Measurements from ENCODE around the gene H1-8. TPM values are rescaled to one million over a fixed set of nuclear protein-coding genes. Genes with fewer than 3 reads are reported as not detected.

The H1-8 gene
- total RNA-seq, 1 experiment from 2014 or later: not detected

DNA sequence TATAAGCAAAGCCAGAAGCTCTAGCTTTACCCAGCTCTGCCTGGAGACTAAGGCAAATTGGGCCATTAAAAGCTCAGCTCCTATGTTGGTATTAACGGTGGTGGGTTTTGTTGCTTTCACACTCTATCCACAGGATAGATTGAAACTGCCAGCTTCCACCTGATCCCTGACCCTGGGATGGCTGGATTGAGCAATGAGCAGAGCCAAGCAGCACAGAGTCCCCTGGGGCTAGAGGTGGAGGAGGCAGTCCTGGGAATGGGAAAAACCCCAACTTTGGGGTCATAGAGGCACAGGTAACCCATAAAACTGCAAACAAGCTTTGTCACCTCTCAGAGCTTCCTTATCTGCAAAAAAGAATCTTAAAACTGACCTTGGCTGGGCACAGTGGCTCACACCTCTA lies 7.9 kb upstream of the H1-8 start:
- TF ChIP-seq SP1 (IDR thresholded peaks at IDR 0.05; ENCODE audit: low read depth): no peak
- TF ChIP-seq JUND (IDR thresholded peaks at IDR 0.05): no peak
- no peak for TF ChIP-seq CEBPB (IDR thresholded peaks at IDR 0.05; ENCODE audit: low read depth)
- no peak for TF ChIP-seq RAD21 (IDR thresholded peaks at IDR 0.05; ENCODE audit: low read depth)
- TF ChIP-seq EZH2phosphoT487 (IDR thresholded peaks at IDR 0.05; ENCODE audit: borderline replicate concordance): no peak
- TF ChIP-seq EGR1 (IDR thresholded peaks at IDR 0.05; ENCODE audit: low read depth): no peak
- no peak for TF ChIP-seq EZH2 (IDR thresholded peaks at IDR 0.05)
- TF ChIP-seq, protein P1, sequence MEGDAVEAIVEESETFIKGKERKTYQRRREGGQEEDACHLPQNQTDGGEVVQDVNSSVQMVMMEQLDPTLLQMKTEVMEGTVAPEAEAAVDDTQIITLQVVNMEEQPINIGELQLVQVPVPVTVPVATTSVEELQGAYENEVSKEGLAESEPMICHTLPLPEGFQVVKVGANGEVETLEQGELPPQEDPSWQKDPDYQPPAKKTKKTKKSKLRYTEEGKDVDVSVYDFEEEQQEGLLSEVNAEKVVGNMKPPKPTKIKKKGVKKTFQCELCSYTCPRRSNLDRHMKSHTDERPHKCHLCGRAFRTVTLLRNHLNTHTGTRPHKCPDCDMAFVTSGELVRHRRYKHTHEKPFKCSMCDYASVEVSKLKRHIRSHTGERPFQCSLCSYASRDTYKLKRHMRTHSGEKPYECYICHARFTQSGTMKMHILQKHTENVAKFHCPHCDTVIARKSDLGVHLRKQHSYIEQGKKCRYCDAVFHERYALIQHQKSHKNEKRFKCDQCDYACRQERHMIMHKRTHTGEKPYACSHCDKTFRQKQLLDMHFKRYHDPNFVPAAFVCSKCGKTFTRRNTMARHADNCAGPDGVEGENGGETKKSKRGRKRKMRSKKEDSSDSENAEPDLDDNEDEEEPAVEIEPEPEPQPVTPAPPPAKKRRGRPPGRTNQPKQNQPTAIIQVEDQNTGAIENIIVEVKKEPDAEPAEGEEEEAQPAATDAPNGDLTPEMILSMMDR (IDR thresholded peaks at IDR 0.05 in 2 of 3, conservative IDR thresholded peaks at IDR 0.05 in 1 of 3; ENCODE audit: borderline replicate concordance in 1 of 3, insufficient read depth in 1 of 3, low read depth in 2 of 3, low read length in 2 of 3): no peak
- TF ChIP-seq CBX3 (IDR thresholded peaks at IDR 0.05; ENCODE audit: low read depth): no peak
- TF ChIP-seq TCF7L2 (IDR thresholded peaks at IDR 0.05; ENCODE audit: borderline replicate concordance, extremely low read depth, insufficient read depth, insufficient read length): no peak
- DNase-seq (ENCODE audit: low read depth, low spot score) (no peak), ATAC-seq (no peak)
- ChIA-PET POLR2A (no interaction called here), CTCF (no interaction called here), RAD21 (ENCODE audit: low non-redundant PET in 1 of 2, low total read pairs in 2 of 2, uncharacterized antibody in 2 of 2, unreplicated experiment in 2 of 2) (interaction anchor here in 1 of 2 experiments (0.7 kb wide), 1 partner anchor 20 kb away, joined by 3 read pairs; no protein-coding TSS in a partner anchor)
- Histone ChIP-seq H3K27me3 (ENCODE audit: insufficient read depth, low read length) (no peaks in the 10 kb centered on the region), H3K4me3 (replicated peaks in 1 of 2; ENCODE audit: low read depth in 1 of 2, low read length in 2 of 2) (no peak overlapping the region), H3K9ac (ENCODE audit: low read length) (no peak overlapping the region), H3K27ac (ENCODE audit: low read depth, low read length) (no peak overlapping the region), H3K9me3 (ENCODE audit: control insufficient read depth in 1 of 2, insufficient read depth in 1 of 2, low read depth in 1 of 2, low read length in 2 of 2) (no peaks in the 10 kb centered on the region), H2AFZ (ENCODE audit: low read depth, low read length, poor library complexity, severe bottlenecking) (no peak overlapping the region), H3K79me2 (ENCODE audit: insufficient read depth, low read length) (no peaks in the 10 kb centered on the region), H4K20me1 (ENCODE audit: insufficient read depth) (no peaks in the 10 kb centered on the region), H3K4me1 (ENCODE audit: control insufficient read depth in 1 of 2, insufficient read depth in 2 of 2, low read length in 2 of 2) (peaks cover 0 to 4% of the 10 kb centered on the region in 2 experiments; a peak in 1 of 4 replicates), H3K9me2 (ENCODE audit: insufficient read depth) (no peaks in the 10 kb centered on the region), H3K4me2 (ENCODE audit: low read length) (no peak overlapping the region), H3K36me3 (ENCODE audit: control insufficient read depth in 1 of 2, insufficient read depth in 2 of 2, low read length in 2 of 2) (no peaks in the 10 kb centered on the region)
- no TSS peak for BruUV-seq (replicated peaks)
- intact Hi-C loops (cut with micrococcal nuclease): no loop called here

DNA sequence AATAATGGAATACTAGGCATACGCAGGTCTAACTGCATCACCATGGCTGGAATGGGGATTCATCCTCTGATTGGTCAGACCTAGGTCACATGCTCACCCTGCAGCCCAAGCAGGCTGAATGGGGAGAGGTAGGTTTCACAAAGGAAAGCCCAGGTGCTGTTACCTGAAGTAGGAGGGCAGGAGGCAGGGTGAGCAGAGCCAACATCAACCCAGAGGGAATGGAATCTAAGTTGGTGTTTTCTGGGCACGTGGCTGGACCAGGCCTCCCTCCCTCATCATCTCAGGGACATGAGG lies 6.7 kb upstream of the H1-8 start:
- no peaks in the 10 kb centered on the region for H3K79me2 ChIP-seq (ENCODE audit: insufficient read depth, low read length)
- RAD21 ChIA-PET (ENCODE audit: low non-redundant PET in 1 of 2, low total read pairs in 2 of 2, uncharacterized antibody in 2 of 2, unreplicated experiment in 2 of 2): no interaction called here
- H2AFZ ChIP-seq (ENCODE audit: low read depth, low read length, poor library complexity, severe bottlenecking): no peak overlapping the region
- DNase-seq (ENCODE audit: low read depth, low spot score) (no peak), ATAC-seq (peak; percentile 55)
- H3K9me2 ChIP-seq (ENCODE audit: insufficient read depth): no peaks in the 10 kb centered on the region
- no peak overlapping the region for H3K27ac ChIP-seq (ENCODE audit: low read depth, low read length)
- CTCF ChIA-PET: no interaction called here
- BruUV-seq (replicated peaks): no TSS peak
- peaks cover 0 to 4% of the 10 kb centered on the region in 2 experiments; a peak in 1 of 4 replicates for H3K4me1 ChIP-seq (ENCODE audit: control insufficient read depth in 1 of 2, insufficient read depth in 2 of 2, low read length in 2 of 2)
- no peak overlapping the region for H3K9ac ChIP-seq (ENCODE audit: low read length)
- no peaks in the 10 kb centered on the region for H3K27me3 ChIP-seq (ENCODE audit: insufficient read depth, low read length)
- H3K4me2 ChIP-seq (ENCODE audit: low read length): no peak overlapping the region
- intact Hi-C loops (cut with micrococcal nuclease): no loop called here
- H4K20me1 ChIP-seq (ENCODE audit: insufficient read depth): no peaks in the 10 kb centered on the region
- POLR2A ChIA-PET: no interaction called here
- no peaks in the 10 kb centered on the region for H3K36me3 ChIP-seq (ENCODE audit: control insufficient read depth in 1 of 2, insufficient read depth in 2 of 2, low read length in 2 of 2)
- no peak overlapping the region for H3K4me3 ChIP-seq (replicated peaks in 1 of 2; ENCODE audit: low read depth in 1 of 2, low read length in 2 of 2)
- H3K9me3 ChIP-seq (ENCODE audit: control insufficient read depth in 1 of 2, insufficient read depth in 1 of 2, low read depth in 1 of 2, low read length in 2 of 2): no peaks in the 10 kb centered on the region
- no peak for TF ChIP-seq ZNF274 (IDR thresholded peaks at IDR 0.05; ENCODE audit: low read depth, low read length)
- TF ChIP-seq CEBPB (IDR thresholded peaks at IDR 0.05; ENCODE audit: low read depth): no peak
- no peak for TF ChIP-seq EGR1 (IDR thresholded peaks at IDR 0.05; ENCODE audit: low read depth)
- no peak for TF ChIP-seq SIN3A (IDR thresholded peaks at IDR 0.05; ENCODE audit: low read depth)
- no peak for TF ChIP-seq FOSL1 (IDR thresholded peaks at IDR 0.05; ENCODE audit: low read depth)
- no peak for TF ChIP-seq EZH2 (IDR thresholded peaks at IDR 0.05)
- TF ChIP-seq TCF7L2 (IDR thresholded peaks at IDR 0.05; ENCODE audit: borderline replicate concordance, extremely low read depth, insufficient read depth, insufficient read length): no peak
- TF ChIP-seq, protein P2, sequence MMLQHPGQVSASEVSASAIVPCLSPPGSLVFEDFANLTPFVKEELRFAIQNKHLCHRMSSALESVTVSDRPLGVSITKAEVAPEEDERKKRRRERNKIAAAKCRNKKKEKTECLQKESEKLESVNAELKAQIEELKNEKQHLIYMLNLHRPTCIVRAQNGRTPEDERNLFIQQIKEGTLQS (IDR thresholded peaks at IDR 0.05): no peak
- TF ChIP-seq, protein P3, sequence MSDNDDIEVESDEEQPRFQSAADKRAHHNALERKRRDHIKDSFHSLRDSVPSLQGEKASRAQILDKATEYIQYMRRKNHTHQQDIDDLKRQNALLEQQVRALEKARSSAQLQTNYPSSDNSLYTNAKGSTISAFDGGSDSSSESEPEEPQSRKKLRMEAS (IDR thresholded peaks at IDR 0.05): no peak
- TF ChIP-seq, protein P4, sequence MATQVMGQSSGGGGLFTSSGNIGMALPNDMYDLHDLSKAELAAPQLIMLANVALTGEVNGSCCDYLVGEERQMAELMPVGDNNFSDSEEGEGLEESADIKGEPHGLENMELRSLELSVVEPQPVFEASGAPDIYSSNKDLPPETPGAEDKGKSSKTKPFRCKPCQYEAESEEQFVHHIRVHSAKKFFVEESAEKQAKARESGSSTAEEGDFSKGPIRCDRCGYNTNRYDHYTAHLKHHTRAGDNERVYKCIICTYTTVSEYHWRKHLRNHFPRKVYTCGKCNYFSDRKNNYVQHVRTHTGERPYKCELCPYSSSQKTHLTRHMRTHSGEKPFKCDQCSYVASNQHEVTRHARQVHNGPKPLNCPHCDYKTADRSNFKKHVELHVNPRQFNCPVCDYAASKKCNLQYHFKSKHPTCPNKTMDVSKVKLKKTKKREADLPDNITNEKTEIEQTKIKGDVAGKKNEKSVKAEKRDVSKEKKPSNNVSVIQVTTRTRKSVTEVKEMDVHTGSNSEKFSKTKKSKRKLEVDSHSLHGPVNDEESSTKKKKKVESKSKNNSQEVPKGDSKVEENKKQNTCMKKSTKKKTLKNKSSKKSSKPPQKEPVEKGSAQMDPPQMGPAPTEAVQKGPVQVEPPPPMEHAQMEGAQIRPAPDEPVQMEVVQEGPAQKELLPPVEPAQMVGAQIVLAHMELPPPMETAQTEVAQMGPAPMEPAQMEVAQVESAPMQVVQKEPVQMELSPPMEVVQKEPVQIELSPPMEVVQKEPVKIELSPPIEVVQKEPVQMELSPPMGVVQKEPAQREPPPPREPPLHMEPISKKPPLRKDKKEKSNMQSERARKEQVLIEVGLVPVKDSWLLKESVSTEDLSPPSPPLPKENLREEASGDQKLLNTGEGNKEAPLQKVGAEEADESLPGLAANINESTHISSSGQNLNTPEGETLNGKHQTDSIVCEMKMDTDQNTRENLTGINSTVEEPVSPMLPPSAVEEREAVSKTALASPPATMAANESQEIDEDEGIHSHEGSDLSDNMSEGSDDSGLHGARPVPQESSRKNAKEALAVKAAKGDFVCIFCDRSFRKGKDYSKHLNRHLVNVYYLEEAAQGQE (IDR thresholded peaks at IDR 0.05; ENCODE audit: low read depth): no peak
- TF ChIP-seq ELF1 (IDR thresholded peaks at IDR 0.05; ENCODE audit: borderline replicate concordance, low read depth): no peak
- TF ChIP-seq JUND (IDR thresholded peaks at IDR 0.05): no peak
- TF ChIP-seq SP1 (IDR thresholded peaks at IDR 0.05; ENCODE audit: low read depth): no peak
